Stimulated activated CD8-positive, alpha-beta memory T cell treated with anti-CD3 and anti-CD28 coated beads, Interleukin-7, amount 100 ng/mL, for 4 hours (primary cell): ENCODE results near the gene APPL1.
"Not testable (repeated sequence)": the region's sequence is repeated elsewhere in the genome, so short reads cannot be mapped to it uniquely, and the experiment has no call there.

Source experiments
- DNase-seq, 2 donors: peaks; one replicate each; pipeline ENCODE4 v3.0.0-alpha.2; 2020; ENCODE audit warnings: low read depth in 2 of 2

Gene APPL1

GRCh38 chr3:57274845-57275244 is 47.3 kb downstream of the APPL1 start:
- no peak for DNase-seq

- DNase-seq, result no peak
These were observed 47.9 kb downstream of the APPL1 start for GRCh38 chr3:57275393-57275792.

GRCh38 chr3:57278237-57278636 is 50.7 kb downstream of the APPL1 start:
- DNase-seq, result no peak

- no peak for DNase-seq
These were observed 52.2 kb downstream of the APPL1 start for GRCh38 chr3:57279685-57280084.

- DNase-seq, result no peak
These were observed 54.2 kb downstream of the APPL1 start for GRCh38 chr3:57281715-57282114.

GRCh38 chr3:57283334-57283733 is 55.8 kb downstream of the APPL1 start:
- DNase-seq, result no peak

GRCh38 chr3:57287205-57287604 is 59.7 kb downstream of the APPL1 start:
- DNase-seq, result no peak

GRCh38 chr3:57288403-57288802 is 60.9 kb downstream of the APPL1 start:
- no peak for DNase-seq

GRCh38 chr3:57292159-57292896 is 64.8 kb downstream of the APPL1 start, which contains the start of gene ASB14:
Gene ASB14, minus strand, starts transcription at chr3:57292685. Its CDS starts 652 bp downstream, at chr3:57292033.
- DNase-seq, result no peak

- no peak for DNase-seq
These were observed 65.5 kb downstream of the APPL1 start for GRCh38 chr3:57292897-57293526.

- no peak for DNase-seq
These were observed 70.5 kb downstream of the APPL1 start for GRCh38 chr3:57298041-57298440.

- DNase-seq, result not testable (repeated sequence)
These were observed 76.0 kb downstream of the APPL1 start for GRCh38 chr3:57303520-57303919.

GRCh38 chr3:57309769-57310360 is 82.3 kb downstream of the APPL1 start:
- DNase-seq, result no peak

- DNase-seq, result no peak
These were observed 86.7 kb downstream of the APPL1 start for GRCh38 chr3:57314204-57314603.
